HuH-7 (cell line): ENCODE data around the gene IQCC.
"Not testable (repeated sequence)": the region's sequence is repeated elsewhere in the genome, so short reads cannot be mapped to it uniquely, and the experiment has no call there.

ENCODE experiments used
- DNase-seq: peaks from one replicate; pipeline ENCODE4 v3.0.0; 2011; ENCODE audit warnings: low spot score

Gene IQCC

DNA sequence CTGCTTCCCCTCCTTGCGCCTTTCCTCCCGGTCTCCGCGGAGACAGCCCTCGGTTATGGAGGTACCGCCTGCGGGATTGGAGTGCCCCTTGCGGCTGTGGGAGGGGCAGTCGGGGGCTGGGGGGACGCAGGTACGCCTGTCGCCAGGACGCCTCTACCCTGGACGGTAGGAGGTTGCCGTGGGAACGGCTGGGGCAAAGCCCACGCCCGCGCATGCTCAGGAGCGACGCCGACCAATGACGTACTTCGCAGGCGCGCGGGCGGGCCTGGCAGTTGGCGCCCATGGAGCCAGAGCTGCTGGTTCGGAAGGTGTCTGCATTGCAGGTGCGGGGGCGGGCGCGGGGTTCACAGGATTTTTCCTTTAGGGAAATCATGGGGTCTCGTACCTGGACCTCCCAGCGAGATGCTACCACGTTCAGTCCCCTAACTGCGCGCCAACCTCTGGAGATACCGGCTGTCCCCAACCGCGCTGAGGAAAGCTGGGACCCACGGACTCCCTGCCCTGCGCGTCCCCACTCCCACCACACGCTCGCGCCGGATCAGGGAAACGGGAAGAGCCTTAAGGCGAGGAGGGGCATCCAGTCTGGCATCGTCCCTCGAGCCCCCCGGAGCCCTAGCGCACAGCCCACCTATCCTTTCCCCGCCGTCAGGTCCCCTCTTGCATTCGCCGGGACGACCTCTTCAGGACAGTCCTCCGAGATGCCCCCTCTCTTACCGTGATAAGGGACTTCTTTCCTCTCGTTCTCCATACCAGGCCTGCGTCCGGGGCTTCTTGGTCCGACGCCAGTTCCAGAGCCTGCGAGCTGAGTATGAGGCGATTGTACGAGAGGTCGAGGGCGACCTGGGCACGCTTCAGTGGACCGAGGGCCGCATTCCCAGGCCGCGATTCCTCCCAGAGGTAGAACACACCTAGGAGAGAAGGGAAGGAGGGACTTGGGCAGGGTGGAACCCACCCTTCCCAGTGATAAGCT lies at the start of gene IQCC:
Gene IQCC (plus strand): TSS at position 271 of the 970 bp plus-strand sequence. CDS start 11 bp downstream, at position 282.
- peak; percentile 93 for DNase-seq

DNA sequence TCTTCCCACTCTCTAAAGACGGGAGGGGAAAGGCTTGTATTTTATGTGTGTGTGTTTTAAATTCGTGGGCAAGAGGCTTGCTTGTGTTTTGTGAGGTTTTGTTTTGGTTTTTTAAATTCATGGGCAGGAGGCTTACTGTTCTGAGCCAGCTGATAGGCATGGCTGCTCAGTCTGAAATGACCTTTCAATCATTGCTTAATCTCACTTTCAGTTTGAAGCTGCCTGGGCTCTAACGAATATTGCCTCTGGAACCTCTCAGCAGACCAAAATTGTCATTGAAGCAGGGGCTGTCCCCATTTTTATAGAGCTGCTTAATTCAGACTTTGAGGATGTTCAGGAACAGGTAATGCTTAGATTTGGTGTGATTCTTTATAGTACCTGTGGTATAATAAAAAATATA lies 46.3 kb upstream of the IQCC start:
- no peak for DNase-seq

- no peak for DNase-seq
These were observed 42.1 kb upstream of the IQCC start for GRCh38 chr1:32163405-32163804.

DNA sequence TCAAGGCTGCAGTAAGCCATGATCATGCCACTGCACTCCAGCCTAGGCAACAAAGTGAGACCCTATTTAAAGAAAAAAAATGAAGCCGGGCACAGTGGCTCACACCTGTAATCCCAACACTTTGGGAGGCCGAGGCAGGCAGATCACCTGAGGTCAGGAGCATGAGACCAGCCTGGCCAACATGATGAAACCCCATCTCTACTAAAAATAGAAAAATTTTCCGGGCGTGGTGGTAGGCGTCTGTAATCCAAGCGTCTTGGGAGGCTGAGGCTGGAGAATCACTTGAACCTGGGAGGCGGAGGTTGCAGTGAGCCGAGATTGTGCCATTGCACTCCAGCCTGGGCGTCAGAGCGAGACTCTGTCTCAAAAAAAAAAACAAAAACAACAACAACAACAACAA lies 39.8 kb upstream of the IQCC start:
- not testable (repeated sequence) for DNase-seq

- DNase-seq = no peak
These were observed 34.5 kb upstream of the IQCC start for GRCh38 chr1:32170991-32171390.

DNA sequence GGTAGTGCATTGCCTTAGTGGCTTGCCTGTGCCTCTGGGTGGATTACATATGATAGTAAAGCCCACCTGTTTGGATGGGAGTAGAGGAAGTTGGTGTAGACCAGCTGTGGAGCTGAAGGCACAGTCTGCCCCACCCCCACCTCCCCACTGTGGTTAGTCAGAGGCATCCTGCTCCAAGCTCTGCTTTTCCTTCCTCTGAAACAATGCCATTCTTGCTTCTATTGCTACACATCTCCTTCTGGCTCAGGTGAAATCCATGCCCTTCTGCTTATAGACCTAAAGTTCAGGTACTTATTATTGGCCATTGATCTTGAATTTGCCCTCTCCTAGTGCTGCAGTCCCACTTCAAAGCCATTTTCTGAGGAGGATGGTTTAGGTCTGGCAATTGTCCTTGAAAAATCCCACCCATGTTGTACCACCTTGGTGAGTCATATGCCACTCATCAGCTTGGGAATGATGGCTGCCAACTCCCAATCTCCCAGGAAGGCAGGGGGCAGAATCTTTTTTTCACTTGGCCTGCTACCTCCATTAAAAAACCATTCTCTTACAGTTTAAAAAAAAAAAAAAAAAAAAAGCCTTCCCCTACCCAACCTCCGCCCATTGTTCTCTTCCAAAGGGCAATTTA lies 32.7 kb upstream of the IQCC start:
- DNase-seq = no peak

DNA sequence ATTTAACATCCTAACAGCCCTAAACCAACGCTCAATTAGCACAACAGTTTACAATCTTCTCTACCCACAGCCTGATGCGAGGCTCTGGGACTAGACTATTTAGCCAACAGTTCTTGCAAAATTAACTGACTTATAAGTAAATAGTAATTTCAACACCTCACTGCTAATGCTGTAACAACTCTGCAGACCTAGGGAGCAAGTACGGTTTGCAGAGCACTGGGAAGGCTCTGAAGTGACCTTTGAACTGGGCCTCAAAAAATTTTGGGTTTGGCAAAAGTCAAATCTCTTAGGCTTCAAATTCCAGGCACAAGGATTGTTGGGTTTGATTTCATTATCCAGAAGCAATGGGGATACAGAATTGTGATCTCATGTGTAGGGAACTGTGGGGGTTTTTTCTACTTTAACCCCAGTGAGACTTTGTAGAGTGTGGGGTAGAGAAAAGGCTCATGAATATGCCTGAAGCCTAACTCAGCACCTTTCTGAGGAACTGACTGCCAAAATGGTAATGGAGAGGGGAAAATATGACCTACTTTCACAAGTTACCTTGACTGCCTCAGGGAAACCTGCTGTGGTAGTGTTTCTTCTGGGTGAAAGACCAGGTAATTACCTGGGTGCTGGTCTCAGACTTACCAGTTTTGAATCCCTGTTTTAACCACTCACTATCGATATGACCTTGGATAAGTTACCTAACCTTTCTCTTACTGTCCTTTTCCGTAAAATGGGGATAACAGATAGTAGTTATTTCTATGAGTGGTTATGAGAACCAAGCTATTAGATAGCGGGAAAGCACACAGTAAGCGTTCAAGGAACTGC lies 26.9 kb upstream of the IQCC start:
- peak; percentile 73 for DNase-seq

DNA sequence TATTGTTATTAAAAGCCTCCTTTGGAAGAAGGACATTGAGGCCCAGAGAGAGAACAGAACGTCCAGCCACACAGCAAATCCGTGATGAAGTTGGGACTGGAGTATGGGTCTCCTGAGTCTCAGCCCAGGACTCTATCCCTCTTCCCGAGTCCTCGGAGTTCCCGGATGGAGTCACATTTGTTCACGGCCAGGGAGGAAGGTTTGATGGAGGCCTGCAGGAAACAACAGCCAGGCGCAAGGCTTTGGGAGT lies 26.4 kb upstream of the IQCC start:
- DNase-seq = no peak

- peak; percentile 92 for DNase-seq
These were observed 25.9 kb upstream of the IQCC start, which contains the start of gene TXLNA for GRCh38 chr1:32179443-32180185. TXLNA (plus strand) TSS chr1:32179675; CDS start chr1:32180346, 671 bp downstream.

- DNase-seq = no peak
These were observed 25.0 kb upstream of the IQCC start for GRCh38 chr1:32180186-32181060.

DNA sequence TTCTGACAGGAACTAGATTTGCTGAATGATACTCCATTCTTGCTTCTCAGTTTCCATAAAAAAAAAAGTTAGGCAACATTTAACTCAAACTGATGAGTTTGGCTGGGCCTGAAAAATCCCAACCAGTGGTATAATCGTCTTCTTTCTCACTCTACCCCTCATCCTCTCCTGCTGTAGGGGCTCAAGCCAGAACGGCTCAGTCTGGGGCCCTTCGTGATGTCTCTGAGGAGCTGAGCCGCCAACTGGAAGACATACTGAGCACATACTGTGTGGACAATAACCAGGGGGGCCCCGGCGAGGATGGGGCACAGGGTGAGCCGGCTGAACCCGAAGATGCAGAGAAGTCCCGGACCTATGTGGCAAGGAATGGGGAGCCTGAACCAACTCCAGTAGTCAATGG lies 24.4 kb upstream of the IQCC start:
- no peak for DNase-seq

GRCh38 chr1:32181563-32181962 lies 23.9 kb upstream of the IQCC start:
- no peak for DNase-seq

GRCh38 chr1:32182060-32182459 lies 23.4 kb upstream of the IQCC start:
- no peak for DNase-seq

DNA sequence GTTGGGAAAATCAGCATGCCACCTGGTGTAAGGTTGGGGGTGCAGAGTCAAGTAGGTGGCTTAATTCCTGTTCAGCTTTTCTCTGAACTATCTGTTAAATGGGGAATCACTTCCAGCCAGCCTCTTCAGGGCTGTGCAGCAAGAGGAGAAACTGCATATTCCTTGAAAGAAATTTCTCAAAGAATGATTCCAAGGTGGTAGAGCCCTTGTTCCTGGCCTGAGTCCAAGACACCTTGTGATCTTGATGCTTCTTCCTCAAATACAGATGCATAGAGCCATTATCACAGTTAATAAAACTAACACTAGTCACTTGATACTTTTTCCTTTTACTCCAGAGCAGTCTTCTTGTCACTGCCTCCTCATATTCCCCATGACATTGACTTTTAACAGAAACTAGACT lies 20.8 kb upstream of the IQCC start:
- no peak for DNase-seq

DNA sequence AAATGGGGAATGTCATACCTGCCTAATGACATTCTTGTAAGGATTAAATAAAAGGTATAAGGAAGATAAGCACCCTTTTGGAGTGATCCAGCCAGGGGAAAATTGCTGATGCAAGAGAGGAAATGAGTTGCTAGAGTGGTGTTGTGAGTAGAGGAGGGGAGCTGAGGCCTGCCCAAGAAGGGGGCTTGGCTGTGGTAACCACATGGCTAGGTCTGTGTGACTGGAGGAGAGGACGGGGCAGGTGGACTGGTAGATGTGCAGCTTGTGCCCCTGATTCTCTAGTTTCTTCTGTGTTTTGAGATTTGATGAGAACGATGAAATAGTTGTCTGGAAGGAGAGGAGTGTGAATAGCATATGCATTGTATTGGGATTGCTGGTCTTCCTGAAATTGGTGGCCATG lies 19.4 kb upstream of the IQCC start:
- DNase-seq = no peak

DNA sequence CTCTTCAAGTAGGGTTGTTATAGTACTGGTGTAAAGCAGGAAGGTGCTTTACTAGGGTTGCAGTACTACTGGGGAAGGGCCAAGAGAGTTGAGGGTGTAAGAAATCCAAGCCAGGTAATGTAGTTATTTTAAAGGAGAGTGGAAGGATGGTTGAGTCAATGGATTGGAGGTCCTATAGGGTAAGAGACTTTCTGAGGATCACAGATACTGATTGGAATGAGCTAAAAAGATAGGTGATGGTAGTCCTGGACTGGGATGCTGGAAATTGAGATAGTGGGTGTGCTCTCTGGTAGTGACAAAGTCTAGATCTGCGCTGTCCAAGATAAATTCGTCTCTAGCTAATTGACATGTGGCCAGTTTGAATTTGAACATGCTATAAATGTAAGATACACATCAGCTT lies 19.0 kb upstream of the IQCC start:
- no peak for DNase-seq

DNA sequence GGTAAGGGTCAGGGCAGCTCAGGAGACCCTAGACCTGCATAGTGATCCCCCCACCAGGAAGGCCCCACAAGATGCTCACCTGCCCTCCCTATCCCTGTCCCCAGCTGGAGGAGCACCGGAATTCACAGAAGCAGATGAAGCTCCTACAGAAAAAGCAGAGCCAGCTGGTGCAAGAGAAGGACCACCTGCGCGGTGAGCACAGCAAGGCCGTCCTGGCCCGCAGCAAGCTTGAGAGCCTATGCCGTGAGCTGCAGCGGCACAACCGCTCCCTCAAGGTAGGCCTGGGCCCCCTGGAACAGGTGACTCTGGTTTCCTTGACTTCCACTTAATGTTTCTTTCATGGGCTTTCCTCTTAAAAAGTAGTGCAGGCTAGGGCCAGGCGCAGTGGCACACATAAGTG lies 17.6 kb upstream of the IQCC start:
- DNase-seq = no peak

- no peak for DNase-seq
These were observed 13.1 kb upstream of the IQCC start for GRCh38 chr1:32192220-32192948.

DNA sequence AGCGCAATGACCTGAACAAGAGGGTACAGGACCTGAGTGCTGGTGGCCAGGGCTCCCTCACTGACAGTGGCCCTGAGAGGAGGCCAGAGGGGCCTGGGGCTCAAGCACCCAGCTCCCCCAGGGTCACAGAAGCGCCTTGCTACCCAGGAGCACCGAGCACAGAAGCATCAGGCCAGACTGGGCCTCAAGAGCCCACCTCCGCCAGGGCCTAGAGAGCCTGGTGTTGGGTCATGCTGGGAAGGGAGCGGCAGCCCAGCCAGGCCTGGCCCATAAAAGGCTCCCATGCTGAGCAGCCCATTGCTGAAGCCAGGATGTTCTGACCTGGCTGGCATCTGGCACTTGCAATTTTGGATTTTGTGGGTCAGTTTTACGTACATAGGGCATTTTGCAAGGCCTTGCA lies 10.5 kb upstream of the IQCC start:
- no peak for DNase-seq

GRCh38 chr1:32195531-32195930 lies 9.9 kb upstream of the IQCC start:
- DNase-seq = no peak
